GM12878 (cell line): ENCODE measurements around the gene ETV6. TPM values are rescaled to one million over a fixed set of nuclear protein-coding genes. Genes with fewer than 3 reads are reported as not detected.

Source experiments
- CBX5 ChIP-seq: sonication (generic); IDR thresholded peaks from 2 replicates; pipeline ENCODE4 v1.6.1; 2016; ENCODE audit warnings: low read depth, moderate library complexity, mild to moderate bottlenecking, inconsistent platforms
- CREB1 ChIP-seq: IDR thresholded peaks from 2 replicates; pipeline ENCODE4 v1.6.1; 2012; ENCODE audit warnings: low read depth, mild to moderate bottlenecking, inconsistent platforms
- ETV6 ChIP-seq, 2 experiments: fragments of 450-650 bp in 1 of 2; IDR thresholded peaks in 1 of 2; conservative IDR thresholded peaks in 1 of 2; 2 replicates each; pipeline ENCODE4 v1.6.1; 2014; ENCODE audit warnings: antibody characterized with exemption in 1 of 2, borderline replicate concordance in 1 of 2, low read depth in 1 of 2, mild to moderate bottlenecking in 1 of 2, moderate library complexity in 1 of 2
- FOS ChIP-seq: IDR thresholded peaks from 3 replicates; pipeline ENCODE4 v1.6.1; 2011; ENCODE audit warnings: borderline replicate concordance; ENCODE audit not compliant: insufficient read length; ENCODE audit errors: extremely low read depth
- HCFC1 ChIP-seq: fragments of 150-350 bp; IDR thresholded peaks from 2 replicates; pipeline ENCODE4 v1.6.1; 2014; ENCODE audit warnings: low read length
- KDM1A ChIP-seq: fragments of 200-600 bp; sonication (generic); IDR thresholded peaks from 2 replicates; pipeline ENCODE4 v1.6.1; 2016; ENCODE audit warnings: borderline replicate concordance
- LARP7 ChIP-seq: fragments of 450-650 bp; IDR thresholded peaks from 2 replicates; pipeline ENCODE4 v1.6.1; 2017; ENCODE audit warnings: mild to moderate bottlenecking
- SMAD1 ChIP-seq: fragments of 450-650 bp; IDR thresholded peaks from 2 replicates; pipeline ENCODE4 v1.6.1; 2018; ENCODE audit warnings: mild to moderate bottlenecking, low read depth; ENCODE audit not compliant: partially characterized antibody
- YY1 ChIP-seq: IDR thresholded peaks from 2 replicates; pipeline ENCODE4 v1.6.1; 2011; ENCODE audit warnings: low read depth, mild to moderate bottlenecking, low read length
- ZNF24 ChIP-seq: fragments of 450-650 bp; IDR thresholded peaks from 2 replicates; pipeline ENCODE4 v1.6.1; 2017; ENCODE audit warnings: antibody characterized with exemption, mild to moderate bottlenecking
- polyA plus RNA-seq, 11 experiments: library from polyadenylated mRNA; depleted of rRNA in 4 of 11; unstranded in 6 of 11; stranded (reverse) in 5 of 11; fragments of >200 nt; fragmentation: Nextera tagmentation in 4 of 11; fragmentation: Illumina TruSeq in 1 of 11; extraction: Ambion mirVana in 4 of 11; extraction: Trizol in 1 of 11; gene quantifications; 1 replicate in 1 of 11; 2 replicates in 10 of 11; pipeline versions ENCODE4 v1.2.1 to v1.2.3, GENCODE V29; 2011 to 2016; ENCODE audit warnings: inconsistent platforms in 2 of 11, missing spikeins in 2 of 11, low read depth in 1 of 11
- total RNA-seq, 4 experiments: library from RNA; depleted of rRNA in 3 of 4; stranded (reverse); fragments of >200 nt in 3 of 4; fragmentation: Illumina TruSeq in 1 of 4; extraction: Trizol in 1 of 4; gene quantifications; 2 replicates each; pipeline versions ENCODE4 v1.2.1 to v1.2.3, GENCODE V29; 2013 to 2021
- TF ChIP-seq, protein P1 (sequence below): IDR thresholded peaks from 2 replicates; pipeline ENCODE4 v1.6.1; 2011; ENCODE audit warnings: low read depth, low read length, improper control_type of control experiment, borderline replicate concordance
- TF ChIP-seq, protein P2 (sequence below): fragments of 450-650 bp; IDR thresholded peaks from 2 replicates; pipeline ENCODE4 v1.6.1; 2017; ENCODE audit warnings: mild to moderate bottlenecking, low read depth, inconsistent platforms; ENCODE audit not compliant: poor library complexity, severe bottlenecking

ETV6 gene
- total and polyA plus RNA-seq, 10 of the 15 experiments (the other 5 are each of a cell fraction or from before 2014, with no cell fraction given): 6.6 to 74.8 (median 24.6) TPM

DNA sequence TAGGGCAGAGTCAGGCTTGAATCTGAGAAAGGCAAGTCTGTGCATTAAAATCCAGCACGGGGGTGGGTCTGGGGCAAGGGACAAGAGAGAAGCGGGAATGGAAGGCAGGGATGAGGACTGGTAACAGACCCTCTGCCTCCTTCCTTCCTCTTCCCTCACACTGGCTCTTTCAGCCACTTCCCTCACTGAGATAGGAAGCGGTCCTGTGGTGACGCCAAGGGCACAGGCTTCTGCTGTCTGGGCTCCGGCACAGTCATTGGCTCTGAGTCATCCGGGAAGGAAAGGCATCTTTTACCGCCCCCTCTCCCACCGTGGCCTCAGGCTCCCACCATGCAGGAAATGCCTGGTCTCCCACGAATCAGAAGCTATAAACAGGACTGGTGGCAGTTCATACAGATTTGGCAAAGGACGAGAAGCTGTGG lies 70.2 kb downstream of the ETV6 start (continued):
- TF ChIP-seq SMAD1: no peak
- no peak for TF ChIP-seq CBX5
- TF ChIP-seq FOS: no peak
- no peak for TF ChIP-seq YY1
- TF ChIP-seq ETV6 (conservative IDR thresholded peaks at IDR 0.05 in 1 of 2, IDR thresholded peaks at IDR 0.05 in 1 of 2; ENCODE audit: borderline replicate concordance in 1 of 2, low read depth in 1 of 2): peak in 1 of 2 experiments; percentile 82; a peak in 2 of 4 replicates
- TF ChIP-seq CREB1: peak; percentile 56
- TF ChIP-seq HCFC1: no peak
- TF ChIP-seq, protein P1, sequence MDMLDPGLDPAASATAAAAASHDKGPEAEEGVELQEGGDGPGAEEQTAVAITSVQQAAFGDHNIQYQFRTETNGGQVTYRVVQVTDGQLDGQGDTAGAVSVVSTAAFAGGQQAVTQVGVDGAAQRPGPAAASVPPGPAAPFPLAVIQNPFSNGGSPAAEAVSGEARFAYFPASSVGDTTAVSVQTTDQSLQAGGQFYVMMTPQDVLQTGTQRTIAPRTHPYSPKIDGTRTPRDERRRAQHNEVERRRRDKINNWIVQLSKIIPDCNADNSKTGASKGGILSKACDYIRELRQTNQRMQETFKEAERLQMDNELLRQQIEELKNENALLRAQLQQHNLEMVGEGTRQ: no peak
- no peak for TF ChIP-seq LARP7
- no peak for TF ChIP-seq ZNF24
- TF ChIP-seq KDM1A: no peak
- TF ChIP-seq, protein P2, sequence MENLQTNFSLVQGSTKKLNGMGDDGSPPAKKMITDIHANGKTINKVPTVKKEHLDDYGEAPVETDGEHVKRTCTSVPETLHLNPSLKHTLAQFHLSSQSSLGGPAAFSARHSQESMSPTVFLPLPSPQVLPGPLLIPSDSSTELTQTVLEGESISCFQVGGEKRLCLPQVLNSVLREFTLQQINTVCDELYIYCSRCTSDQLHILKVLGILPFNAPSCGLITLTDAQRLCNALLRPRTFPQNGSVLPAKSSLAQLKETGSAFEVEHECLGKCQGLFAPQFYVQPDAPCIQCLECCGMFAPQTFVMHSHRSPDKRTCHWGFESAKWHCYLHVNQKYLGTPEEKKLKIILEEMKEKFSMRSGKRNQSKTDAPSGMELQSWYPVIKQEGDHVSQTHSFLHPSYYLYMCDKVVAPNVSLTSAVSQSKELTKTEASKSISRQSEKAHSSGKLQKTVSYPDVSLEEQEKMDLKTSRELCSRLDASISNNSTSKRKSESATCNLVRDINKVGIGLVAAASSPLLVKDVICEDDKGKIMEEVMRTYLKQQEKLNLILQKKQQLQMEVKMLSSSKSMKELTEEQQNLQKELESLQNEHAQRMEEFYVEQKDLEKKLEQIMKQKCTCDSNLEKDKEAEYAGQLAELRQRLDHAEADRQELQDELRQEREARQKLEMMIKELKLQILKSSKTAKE: no peak
